A673 (cell line): ENCODE measurements around the gene CLIC5.

Source experiments
- EZH2 ChIP-seq: fragments of 200-600 bp; sonication (generic); IDR thresholded peaks from 2 replicates; pipeline ENCODE4 v1.6.1; 2017; ENCODE audit warnings: borderline replicate concordance, low read depth, mild to moderate bottlenecking, mixed read lengths, antibody characterized with exemption, low read length; ENCODE audit not compliant: poor library complexity, severe bottlenecking
- TF ChIP-seq, protein P1 (sequence below): fragments of 300-800, 200-600 bp; sonication (generic); conservative IDR thresholded peaks from 2 replicates; pipeline ENCODE4 v1.5.1; 2017; ENCODE audit warnings: low read depth, mild to moderate bottlenecking, antibody characterized with exemption, low read length, moderate library complexity, mixed read lengths

DNA sequence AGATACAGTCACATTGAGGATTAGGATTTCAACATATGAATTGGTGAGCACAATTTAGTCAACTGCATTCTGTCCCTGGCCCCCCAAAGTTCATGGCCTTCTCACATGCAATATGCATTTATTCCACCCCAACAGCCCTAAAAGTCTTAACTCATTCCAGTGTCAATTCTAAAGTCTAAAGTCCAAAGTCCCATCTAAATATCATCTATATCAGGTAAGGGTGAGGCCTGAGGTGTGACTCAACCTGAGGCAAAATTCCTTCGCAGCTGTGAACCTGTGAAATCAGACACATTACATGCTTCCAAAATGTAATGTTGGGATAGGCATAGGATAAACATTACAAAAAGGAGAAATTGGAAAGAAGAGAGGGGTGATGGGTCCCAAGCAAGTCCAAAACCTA, 27.8 kb downstream of the CLIC5 start:
- TF ChIP-seq, protein P1, sequence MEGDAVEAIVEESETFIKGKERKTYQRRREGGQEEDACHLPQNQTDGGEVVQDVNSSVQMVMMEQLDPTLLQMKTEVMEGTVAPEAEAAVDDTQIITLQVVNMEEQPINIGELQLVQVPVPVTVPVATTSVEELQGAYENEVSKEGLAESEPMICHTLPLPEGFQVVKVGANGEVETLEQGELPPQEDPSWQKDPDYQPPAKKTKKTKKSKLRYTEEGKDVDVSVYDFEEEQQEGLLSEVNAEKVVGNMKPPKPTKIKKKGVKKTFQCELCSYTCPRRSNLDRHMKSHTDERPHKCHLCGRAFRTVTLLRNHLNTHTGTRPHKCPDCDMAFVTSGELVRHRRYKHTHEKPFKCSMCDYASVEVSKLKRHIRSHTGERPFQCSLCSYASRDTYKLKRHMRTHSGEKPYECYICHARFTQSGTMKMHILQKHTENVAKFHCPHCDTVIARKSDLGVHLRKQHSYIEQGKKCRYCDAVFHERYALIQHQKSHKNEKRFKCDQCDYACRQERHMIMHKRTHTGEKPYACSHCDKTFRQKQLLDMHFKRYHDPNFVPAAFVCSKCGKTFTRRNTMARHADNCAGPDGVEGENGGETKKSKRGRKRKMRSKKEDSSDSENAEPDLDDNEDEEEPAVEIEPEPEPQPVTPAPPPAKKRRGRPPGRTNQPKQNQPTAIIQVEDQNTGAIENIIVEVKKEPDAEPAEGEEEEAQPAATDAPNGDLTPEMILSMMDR, result no peak
- no peak for TF ChIP-seq EZH2
